ENCODE data around the gene TAX1BP1.

GRCh38 chr7:27775782-27776181 is 35.8 kb downstream of the TAX1BP1 start:
- no peak for TF ChIP-seq CTCF (IDR thresholded peaks at IDR 0.05)
- TF ChIP-seq POLR2A (IDR thresholded peaks at IDR 0.05), result no peak
- no peak for TF ChIP-seq POLR2AphosphoS5 (IDR thresholded peaks at IDR 0.05)
- no peak for TF ChIP-seq EP300 (IDR thresholded peaks at IDR 0.05)
